BJ (cell line): ENCODE data around the gene EMILIN1. TPM values are rescaled to one million over a fixed set of nuclear protein-coding genes. Genes with fewer than 3 reads are reported as not detected.

Experiments used
- CTCF ChIA-PET: fragments of 350-600 bp; formaldehyde crosslinking; extraction: SDS; loops from one replicate; lab custom pipeline; 2021; ENCODE audit warnings: antibody characterized with exemption, inconsistent platforms; lab: Yijun Ruan, JAX
- POLR2A ChIA-PET: fragments of 300-600 bp; sonication (Branson Sonifier 250); formaldehyde crosslinking; extraction: SDS; loops from one replicate; lab custom pipeline; 2021; ENCODE audit warnings: antibody characterized with exemption; lab: Charles Lee
- DNase-seq: peaks from one replicate; pipeline ENCODE4 v3.0.0-alpha.2; 2011; ENCODE audit warnings: low read depth
- H3K27me3 ChIP-seq: 2 replicates; pipeline ENCODE4 v1.6.0; 2011; ENCODE audit warnings: low read length; ENCODE audit not compliant: control insufficient read depth, insufficient read depth
- H3K36me3 ChIP-seq: 2 replicates; pipeline ENCODE4 v1.5.1; 2011; ENCODE audit warnings: low read length; ENCODE audit not compliant: control insufficient read depth, insufficient read depth
- H3K4me3 ChIP-seq: 2 replicates; pipeline ENCODE4 v1.5.1; 2011; ENCODE audit warnings: low read depth, mild to moderate bottlenecking, control low read depth, low read length
- polyA plus RNA-seq: library from polyadenylated mRNA; depleted of rRNA; stranded (reverse); fragments of >200 nt; gene quantifications from 2 replicates; pipeline ENCODE4 v1.2.3, GENCODE V29; 2011
- TF ChIP-seq, protein P1 (sequence below): IDR thresholded peaks from 2 replicates; pipeline ENCODE4 v1.5.1; 2011; ENCODE audit warnings: low read depth, mild to moderate bottlenecking, control low read depth, inconsistent platforms, low read length, moderate library complexity; ENCODE audit not compliant: insufficient read depth

The EMILIN1 gene
- polyA plus RNA-seq, 1 experiment = 81.3 TPM

DNA sequence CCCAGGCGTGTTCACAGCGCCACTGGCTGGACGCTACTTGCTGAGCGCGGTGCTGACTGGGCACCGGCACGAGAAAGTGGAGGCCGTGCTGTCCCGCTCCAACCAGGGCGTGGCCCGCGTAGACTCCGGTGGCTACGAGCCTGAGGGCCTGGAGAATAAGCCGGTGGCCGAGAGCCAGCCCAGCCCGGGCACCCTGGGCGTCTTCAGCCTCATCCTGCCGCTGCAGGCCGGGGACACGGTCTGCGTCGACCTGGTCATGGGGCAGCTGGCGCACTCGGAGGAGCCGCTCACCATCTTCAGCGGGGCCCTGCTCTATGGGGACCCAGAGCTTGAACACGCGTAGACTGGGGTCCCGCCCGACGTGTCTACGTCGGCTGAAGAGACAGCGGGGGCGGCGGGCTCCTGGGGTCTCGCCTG is 7.3 kb downstream of the EMILIN1 start:
- CTCF ChIA-PET = interaction anchor here (0.5 to 3.1 kb wide), 15 partner anchors 11 to 131 kb away, joined by 3 to 30 read pairs (median 3); partner anchors contain the start of gene AGBL5
- POLR2A ChIA-PET = no interaction called here
- no peak for DNase-seq

DNA sequence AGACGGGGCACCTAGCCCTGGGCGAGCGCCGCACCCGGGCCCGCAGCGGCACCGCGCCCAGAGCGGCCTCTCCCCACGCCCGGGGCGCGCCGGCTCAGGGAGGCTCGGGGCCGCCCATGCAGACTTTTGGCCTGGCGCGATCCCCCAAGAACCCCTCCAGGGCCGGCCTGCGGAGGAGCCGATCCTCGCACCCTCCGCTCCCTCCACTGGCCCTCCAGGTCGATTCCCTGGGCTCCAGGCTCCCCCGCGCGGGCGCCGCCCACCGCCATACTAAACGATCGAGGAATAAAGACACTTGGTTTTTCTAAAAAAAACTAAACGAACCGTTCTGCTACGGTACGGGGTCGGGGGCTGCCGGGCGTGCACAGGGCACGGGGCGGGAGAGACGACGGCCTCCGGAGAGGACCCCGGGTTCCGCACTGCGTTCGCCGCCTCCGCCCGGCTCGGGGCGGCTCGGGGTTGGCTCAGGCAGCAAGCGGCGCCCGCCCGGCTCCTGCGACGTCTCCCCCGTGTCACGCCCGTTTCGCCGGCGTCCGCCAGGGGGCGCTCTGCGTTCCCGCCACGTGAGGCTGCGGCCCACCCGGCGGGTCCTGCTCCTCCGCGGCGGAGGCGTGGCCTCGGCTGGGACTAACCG is 7.8 kb downstream of the EMILIN1 start:
- Histone ChIP-seq H3K27me3 (no peaks in the 10 kb centered on the region), H3K4me3 (peak overlapping the region; percentile 49), H3K36me3 (peaks cover 12% of the 10 kb centered on the region; the same call in 1 of the 2 replicates)
- TF ChIP-seq, protein P1, sequence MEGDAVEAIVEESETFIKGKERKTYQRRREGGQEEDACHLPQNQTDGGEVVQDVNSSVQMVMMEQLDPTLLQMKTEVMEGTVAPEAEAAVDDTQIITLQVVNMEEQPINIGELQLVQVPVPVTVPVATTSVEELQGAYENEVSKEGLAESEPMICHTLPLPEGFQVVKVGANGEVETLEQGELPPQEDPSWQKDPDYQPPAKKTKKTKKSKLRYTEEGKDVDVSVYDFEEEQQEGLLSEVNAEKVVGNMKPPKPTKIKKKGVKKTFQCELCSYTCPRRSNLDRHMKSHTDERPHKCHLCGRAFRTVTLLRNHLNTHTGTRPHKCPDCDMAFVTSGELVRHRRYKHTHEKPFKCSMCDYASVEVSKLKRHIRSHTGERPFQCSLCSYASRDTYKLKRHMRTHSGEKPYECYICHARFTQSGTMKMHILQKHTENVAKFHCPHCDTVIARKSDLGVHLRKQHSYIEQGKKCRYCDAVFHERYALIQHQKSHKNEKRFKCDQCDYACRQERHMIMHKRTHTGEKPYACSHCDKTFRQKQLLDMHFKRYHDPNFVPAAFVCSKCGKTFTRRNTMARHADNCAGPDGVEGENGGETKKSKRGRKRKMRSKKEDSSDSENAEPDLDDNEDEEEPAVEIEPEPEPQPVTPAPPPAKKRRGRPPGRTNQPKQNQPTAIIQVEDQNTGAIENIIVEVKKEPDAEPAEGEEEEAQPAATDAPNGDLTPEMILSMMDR = peak; percentile 51
- ChIA-PET POLR2A (no interaction called here), CTCF (interaction anchor here (0.6 to 3.1 kb wide), 19 partner anchors 11 to 194 kb away, joined by 3 to 30 read pairs (median 3); partner anchors contain the start of gene AGBL5)
- DNase-seq = peak; percentile 49

More for the DNA sequence above, 7.3 kb downstream of the EMILIN1 start:
- H3K27me3 ChIP-seq = no peaks in the 10 kb centered on the region
- H3K4me3 ChIP-seq = peak overlapping the region; percentile 49
- peaks cover 12% of the 10 kb centered on the region for H3K36me3 ChIP-seq
- TF ChIP-seq, protein P1 = peak; percentile 66

DNA sequence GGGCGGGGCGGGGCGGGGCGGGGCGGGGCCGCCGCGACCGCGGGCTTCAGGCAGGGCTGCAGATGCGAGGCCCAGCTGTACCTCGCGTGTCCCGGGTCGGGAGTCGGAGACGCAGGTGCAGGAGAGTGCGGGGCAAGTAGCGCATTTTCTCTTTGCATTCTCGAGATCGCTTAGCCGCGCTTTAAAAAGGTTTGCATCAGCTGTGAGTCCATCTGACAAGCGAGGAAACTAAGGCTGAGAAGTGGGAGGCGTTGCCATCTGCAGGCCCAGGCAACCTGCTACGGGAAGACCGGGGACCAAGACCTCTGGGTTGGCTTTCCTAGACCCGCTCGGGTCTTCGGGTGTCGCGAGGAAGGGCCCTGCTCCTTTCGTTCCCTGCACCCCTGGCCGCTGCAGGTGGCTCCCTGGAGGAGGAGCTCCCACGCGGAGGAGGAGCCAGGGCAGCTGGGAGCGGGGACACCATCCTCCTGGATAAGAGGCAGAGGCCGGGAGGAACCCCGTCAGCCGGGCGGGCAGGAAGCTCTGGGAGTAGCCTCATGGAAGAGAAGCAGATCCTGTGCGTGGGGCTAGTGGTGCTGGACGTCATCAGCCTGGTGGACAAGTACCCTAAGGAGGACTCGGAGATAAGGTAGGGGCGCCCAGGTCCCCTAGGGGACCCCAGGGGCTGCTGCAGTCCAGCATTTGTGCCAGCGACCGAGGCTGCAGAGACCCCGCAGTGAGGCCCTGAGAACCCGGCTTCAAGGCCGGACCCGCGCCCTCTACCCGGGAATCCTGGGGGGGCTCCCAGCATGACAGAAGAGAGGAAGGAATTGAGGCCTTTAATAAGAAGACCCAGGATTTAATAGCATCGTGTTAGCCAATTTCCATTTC is 8.5 kb downstream of the EMILIN1 start, which contains the start of gene KHK:
Gene KHK (plus strand): TSS at position 49 of the 870 bp plus-strand sequence. CDS start 488 bp downstream, at position 537.
- Histone ChIP-seq H3K4me3 (peak within 1 kb of the TSS; percentile 49), H3K27me3 (no peaks in the 10 kb centered on the region), H3K36me3 (peaks cover 12% of the 10 kb centered on the region; the same call in 1 of the 2 replicates)
- TF ChIP-seq, protein P1 = no peak
- ChIA-PET CTCF (interaction anchor here (0.6 to 3.3 kb wide), 20 partner anchors 8 to 195 kb away, joined by 3 to 30 read pairs (median 3); partner anchors contain the start of genes AGBL5, EMILIN1, TMEM214 and TRIM54), POLR2A (interaction anchor here (0.7 to 0.8 kb wide), 2 partner anchors 8 to 16 kb away, joined by 3 to 10 read pairs; partner anchors contain the start of gene OST4)
- DNase-seq = no peak

DNA sequence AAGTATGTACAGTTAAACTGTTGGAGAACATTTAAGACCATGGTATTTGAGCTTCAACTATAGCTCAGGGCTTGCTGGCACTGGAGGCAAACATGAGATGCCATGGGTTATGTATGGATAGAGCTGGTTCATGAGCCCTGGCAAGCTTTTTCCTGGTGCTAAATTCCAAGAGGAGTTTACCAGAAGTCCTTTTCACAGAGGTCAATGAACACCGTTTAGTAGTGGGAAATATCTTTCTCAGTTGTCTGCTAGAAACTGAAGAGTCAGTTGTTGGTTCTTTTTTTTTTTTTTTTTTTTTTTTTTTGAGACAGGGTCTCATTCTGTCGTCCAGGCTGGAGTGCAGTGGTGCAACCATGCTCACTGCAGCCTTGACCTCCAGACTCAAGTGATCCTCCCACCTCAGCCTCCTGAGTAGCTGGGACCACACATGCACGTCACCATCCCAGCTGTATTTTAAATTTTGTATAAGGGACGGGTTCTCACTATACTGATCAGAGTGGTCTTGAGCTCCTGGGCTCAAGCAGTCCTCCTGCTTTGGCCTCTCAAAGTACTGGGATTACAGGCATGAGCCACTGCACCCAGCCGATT is 9.5 kb downstream of the EMILIN1 start:
- H3K4me3 ChIP-seq = no peak overlapping the region
- DNase-seq = no peak
- CTCF ChIA-PET = interaction anchor here (0.7 to 3.3 kb wide), 13 partner anchors 8 to 192 kb away, joined by 3 to 15 read pairs (median 3); partner anchors contain the start of genes AGBL5 and EMILIN1

More for the DNA sequence above, 9.5 kb downstream of the EMILIN1 start:
- no peaks in the 10 kb centered on the region for H3K27me3 ChIP-seq
- TF ChIP-seq, protein P1 = no peak
- POLR2A ChIA-PET = interaction anchor here (0.7 kb wide), 1 partner anchor 9 kb away, joined by 10 read pairs; no protein-coding TSS in a partner anchor
- H3K36me3 ChIP-seq = peaks cover 8% of the 10 kb centered on the region; the same call in 1 of the 2 replicates
